ENCODE measurements around the gene NAA80. TPM values are rescaled to one million over a fixed set of nuclear protein-coding genes. Genes with fewer than 3 reads are reported as not detected.

The NAA80 gene
- total RNA-seq, 1 donor from 2014 or later = 9.4 TPM

DNA sequence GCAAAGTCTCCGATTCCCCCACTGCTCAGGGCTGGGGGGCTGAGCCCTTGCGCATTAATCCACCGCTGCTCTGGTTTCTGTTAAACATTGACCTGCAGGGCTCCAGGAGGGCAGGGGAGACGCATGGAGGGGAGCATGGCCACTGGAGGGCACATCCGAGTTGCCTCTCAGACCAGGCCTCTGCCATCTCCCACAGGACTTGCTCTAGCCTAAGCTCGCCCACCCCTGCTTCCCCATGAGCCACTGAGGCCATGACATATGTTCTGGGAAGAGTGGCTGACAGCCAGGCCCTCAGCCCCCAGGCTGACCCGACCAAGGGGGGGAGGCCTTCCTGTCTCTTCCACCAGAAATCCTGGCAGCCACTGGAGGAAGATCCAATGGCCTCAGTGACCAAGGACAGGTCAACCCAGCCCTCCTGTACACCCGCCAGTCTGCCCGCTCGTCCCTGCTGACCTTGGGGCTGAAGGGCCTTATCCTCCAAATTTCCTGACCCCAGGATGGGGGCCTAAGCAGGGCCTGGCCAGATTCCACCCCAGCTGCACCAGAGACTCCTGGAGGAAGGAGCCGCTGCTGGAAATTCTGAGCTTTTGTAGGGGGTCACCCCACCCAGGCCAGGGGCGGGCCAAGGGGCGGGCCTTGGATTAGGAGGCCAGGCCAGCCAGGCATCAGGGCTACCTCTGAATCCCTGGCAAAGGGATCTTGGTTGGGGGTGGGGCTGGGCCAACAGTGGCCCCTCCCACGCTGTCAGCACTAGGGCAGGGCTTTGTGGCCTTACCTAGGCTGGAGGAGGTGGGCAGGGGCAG is 4.0 kb upstream of the NAA80 start, which contains the start of gene HYAL1:
TSS of gene HYAL1 (minus strand) at position 562 of the 803 bp plus-strand sequence. CDS start 618 bp downstream, outside the sequence.
- no peak for DNase-seq (ENCODE audit: low spot score, unreplicated experiment)
- Mint-ChIP-seq H3K27ac (peak within 1 kb of the TSS; percentile 83), H3K9me3 (ENCODE audit: low read depth) (no peaks in the 10 kb centered on the region), H3K27me3 (no peaks in the 10 kb centered on the region), H3K4me3 (ENCODE audit: low read depth) (no peak within 1 kb of the TSS), H3K36me3 (ENCODE audit: insufficient read depth) (no peaks in the 10 kb centered on the region), H3K4me1 (ENCODE audit: low read depth) (peaks cover 17% of the 10 kb centered on the region)
- TF ChIP-seq, protein P1, sequence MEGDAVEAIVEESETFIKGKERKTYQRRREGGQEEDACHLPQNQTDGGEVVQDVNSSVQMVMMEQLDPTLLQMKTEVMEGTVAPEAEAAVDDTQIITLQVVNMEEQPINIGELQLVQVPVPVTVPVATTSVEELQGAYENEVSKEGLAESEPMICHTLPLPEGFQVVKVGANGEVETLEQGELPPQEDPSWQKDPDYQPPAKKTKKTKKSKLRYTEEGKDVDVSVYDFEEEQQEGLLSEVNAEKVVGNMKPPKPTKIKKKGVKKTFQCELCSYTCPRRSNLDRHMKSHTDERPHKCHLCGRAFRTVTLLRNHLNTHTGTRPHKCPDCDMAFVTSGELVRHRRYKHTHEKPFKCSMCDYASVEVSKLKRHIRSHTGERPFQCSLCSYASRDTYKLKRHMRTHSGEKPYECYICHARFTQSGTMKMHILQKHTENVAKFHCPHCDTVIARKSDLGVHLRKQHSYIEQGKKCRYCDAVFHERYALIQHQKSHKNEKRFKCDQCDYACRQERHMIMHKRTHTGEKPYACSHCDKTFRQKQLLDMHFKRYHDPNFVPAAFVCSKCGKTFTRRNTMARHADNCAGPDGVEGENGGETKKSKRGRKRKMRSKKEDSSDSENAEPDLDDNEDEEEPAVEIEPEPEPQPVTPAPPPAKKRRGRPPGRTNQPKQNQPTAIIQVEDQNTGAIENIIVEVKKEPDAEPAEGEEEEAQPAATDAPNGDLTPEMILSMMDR (IDR thresholded peaks at IDR 0.05; ENCODE audit: unreplicated experiment) = peak; percentile 23

DNA sequence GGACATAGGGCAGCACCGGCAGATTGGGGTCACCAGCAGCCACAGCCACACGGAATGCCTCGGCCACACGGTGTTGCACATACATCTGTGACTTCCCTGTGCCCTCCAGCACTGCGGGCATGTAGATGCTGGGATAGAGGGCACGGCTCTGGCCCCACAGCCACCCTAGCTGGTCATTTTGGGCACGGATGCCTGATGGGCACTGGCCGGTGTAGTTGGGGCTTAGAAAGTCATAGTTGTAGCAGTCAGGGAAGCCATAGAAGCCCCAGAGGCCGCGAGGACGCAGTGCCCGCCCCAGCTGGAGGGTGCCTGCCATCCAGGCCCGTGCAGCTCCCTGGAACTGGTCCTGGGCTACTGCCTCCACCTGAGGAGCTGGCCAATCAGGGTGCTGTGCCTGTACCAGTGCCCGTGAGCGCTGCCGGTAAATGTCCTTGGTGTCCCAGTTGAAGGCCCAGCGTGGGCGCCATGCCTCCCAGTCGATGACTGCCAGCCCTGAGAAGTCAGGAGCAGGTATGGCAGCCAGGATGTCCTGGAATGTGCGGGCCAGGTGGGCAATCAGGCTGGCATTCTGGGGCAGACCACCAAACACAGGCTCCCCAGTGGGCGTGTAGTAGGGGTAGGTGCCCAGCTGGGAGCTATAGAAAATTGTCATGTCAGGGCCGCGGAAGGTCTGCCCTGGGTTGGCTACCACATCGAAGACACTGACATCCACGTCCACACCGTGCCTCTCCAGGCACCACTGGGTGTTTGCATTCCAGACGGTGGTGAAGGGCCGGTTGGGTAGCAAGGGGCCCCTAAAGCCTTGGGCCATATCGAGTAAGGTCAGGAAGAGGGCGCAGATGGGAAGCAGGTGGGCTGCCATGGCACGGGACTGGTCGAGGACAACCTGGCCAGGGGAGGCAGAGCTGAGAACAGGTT is 3.1 kb upstream of the NAA80 start:
- Mint-ChIP-seq H3K9me3 (ENCODE audit: low read depth) (no peaks in the 10 kb centered on the region), H3K4me1 (ENCODE audit: low read depth) (peaks cover 17% of the 10 kb centered on the region), H3K27me3 (no peaks in the 10 kb centered on the region), H3K36me3 (ENCODE audit: insufficient read depth) (no peaks in the 10 kb centered on the region), H3K27ac (peak overlapping the region; percentile 46), H3K4me3 (ENCODE audit: low read depth) (no peak overlapping the region)
- TF ChIP-seq, protein P1 (IDR thresholded peaks at IDR 0.05; ENCODE audit: unreplicated experiment) = no peak
- no peak for DNase-seq (ENCODE audit: low spot score, unreplicated experiment)

DNA sequence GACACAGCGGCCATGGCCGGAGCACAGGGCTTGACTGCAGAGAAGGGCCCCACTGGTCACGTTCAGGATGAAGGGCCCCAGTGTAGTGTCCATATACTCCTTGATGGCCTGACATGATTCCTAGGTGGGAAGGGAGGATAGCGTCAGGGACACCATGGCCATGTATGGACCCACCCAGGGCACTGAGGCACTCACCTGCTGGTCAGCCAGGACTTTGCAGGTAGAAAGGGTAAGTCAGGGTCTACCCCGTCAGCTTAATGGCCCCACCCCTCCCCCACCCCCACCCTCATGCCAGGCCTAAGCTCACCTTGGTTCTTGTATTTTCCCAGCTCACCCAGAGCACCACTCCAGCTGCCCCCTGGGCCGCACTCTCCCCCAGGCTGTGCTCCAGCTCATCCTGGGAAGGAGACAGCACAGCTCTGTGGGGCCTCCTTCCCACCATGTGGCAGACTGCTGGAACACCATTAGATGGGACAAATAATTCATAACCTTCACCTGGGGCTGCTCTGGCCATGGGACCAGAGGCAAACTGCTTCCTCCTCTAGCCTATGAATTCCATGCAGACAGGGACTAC is 1.6 kb upstream of the NAA80 start:
- DNase-seq (ENCODE audit: low spot score, unreplicated experiment) = no peak
- TF ChIP-seq, protein P1 (IDR thresholded peaks at IDR 0.05; ENCODE audit: unreplicated experiment) = no peak
- Mint-ChIP-seq H3K4me3 (ENCODE audit: low read depth) (no peak overlapping the region), H3K36me3 (ENCODE audit: insufficient read depth) (no peaks in the 10 kb centered on the region), H3K27me3 (no peaks in the 10 kb centered on the region), H3K4me1 (ENCODE audit: low read depth) (peaks cover 17% of the 10 kb centered on the region), H3K27ac (no peak overlapping the region), H3K9me3 (ENCODE audit: low read depth) (no peaks in the 10 kb centered on the region)

GRCh38 chr3:50299929-50300680 is 900 bp upstream of the NAA80 start:
- H3K27ac Mint-ChIP-seq = peak overlapping the region; percentile 98
- H3K36me3 Mint-ChIP-seq (ENCODE audit: insufficient read depth) = no peaks in the 10 kb centered on the region
- no peak for DNase-seq (ENCODE audit: low spot score, unreplicated experiment)
- H3K27me3 Mint-ChIP-seq = no peaks in the 10 kb centered on the region
- TF ChIP-seq, protein P1 (IDR thresholded peaks at IDR 0.05; ENCODE audit: unreplicated experiment) = no peak
- peak overlapping the region; percentile 90 for H3K4me3 Mint-ChIP-seq (ENCODE audit: low read depth)
- H3K9me3 Mint-ChIP-seq (ENCODE audit: low read depth) = no peaks in the 10 kb centered on the region
- H3K4me1 Mint-ChIP-seq (ENCODE audit: low read depth) = peaks cover 17% of the 10 kb centered on the region
